Medulla oblongata (tissue), 1 donor: ENCODE data around the gene ERICH6B.
A peak's percentile ranks its signal among the peaks of the same experiment; 100 is the strongest.

Source experiments
- DNase-seq: peaks from one replicate; pipeline ENCODE4 v3.0.0-alpha.2; 2015; ENCODE audit errors: extremely low spot score

Gene ERICH6B

GRCh38 chr13:45542391-45542790 is 73.1 kb downstream of the ERICH6B start:
- DNase-seq: no peak

- no peak for DNase-seq
Observed at GRCh38 chr13:45541806-45542205, 73.7 kb downstream of the ERICH6B start.

GRCh38 chr13:45540864-45541263 is 74.7 kb downstream of the ERICH6B start:
- no peak for DNase-seq

DNA sequence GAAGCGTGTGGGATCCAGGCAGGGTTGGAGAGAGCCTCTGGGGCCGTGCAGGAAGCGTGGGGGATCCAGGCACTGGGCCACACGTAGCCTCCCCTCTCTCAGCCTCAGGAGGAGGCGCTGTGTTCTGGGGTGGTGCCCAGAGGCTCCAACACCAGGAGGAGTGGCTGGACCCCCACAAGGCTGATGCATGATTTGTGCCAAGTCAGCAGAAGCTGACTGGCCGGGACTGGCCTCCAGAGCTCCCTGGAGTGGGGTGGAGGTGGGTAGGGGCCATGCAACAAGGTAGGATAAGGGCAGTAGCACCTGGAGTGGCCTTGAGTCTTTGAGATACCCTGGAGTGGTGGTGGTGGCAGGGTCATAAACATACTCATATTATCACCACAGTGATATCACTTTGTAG is 75.3 kb downstream of the ERICH6B start:
- DNase-seq: no peak

GRCh38 chr13:45538382-45538781 is 77.2 kb downstream of the ERICH6B start:
- no peak for DNase-seq

DNA sequence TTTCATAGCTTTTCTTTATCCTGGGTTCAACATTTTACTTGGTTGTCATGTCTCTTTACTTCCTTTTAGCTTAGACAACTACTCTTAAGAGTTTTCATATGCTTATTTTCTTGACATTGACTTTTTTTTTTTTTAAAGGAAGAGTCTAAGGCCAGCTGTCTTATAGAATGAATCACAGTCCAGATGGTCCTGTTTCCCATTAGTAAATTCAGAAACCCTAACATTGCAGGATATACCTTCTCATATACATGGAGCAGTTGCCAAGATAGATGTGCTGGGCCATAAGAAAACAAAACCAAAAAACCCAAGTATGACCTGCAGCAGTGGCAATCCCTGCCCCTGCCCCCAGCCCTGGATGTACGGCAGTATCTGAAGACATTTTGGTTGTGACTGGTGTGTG is 78.0 kb downstream of the ERICH6B start:
- no peak for DNase-seq

DNA sequence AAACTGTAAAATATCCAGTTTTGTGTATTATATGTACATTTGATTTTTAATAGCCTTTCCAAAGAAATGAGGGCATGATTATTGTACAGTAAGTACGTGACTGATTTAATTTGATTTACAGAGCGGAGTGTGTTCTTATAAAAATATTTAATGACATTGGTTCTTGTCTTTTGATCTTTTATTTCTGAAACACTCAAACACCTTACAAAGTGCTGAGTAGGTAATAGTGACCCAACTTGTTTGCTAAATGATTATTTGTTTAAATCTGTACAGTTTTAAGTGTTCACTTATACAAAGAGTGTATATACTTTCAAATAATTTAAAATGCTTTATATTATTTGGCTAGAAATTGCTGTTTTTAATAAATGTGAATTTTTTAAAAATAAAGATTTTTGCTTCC is 79.3 kb downstream of the ERICH6B start:
- DNase-seq: no peak

DNA sequence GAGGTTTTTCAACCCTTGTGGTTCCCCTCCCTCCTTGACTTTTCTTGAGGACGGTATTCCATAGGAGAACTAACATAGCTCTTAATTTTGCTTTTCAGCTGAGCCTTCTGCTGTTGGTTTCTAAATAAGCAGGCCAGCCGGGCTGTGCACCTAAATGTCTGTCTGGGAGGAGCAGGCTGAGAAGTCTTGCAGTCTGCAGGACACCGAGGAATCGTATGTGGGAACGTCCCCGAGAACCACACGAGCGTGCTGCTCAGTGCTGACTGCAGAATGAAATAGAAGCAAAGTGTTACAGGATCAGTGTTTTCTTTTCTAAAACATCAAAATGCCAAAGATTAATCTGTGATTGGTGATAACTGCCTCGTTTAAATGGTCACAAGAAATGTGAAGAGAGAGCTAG is 80.9 kb downstream of the ERICH6B start:
- DNase-seq: no peak

GRCh38 chr13:45529758-45530157 is 85.8 kb downstream of the ERICH6B start:
- DNase-seq: no peak

DNA sequence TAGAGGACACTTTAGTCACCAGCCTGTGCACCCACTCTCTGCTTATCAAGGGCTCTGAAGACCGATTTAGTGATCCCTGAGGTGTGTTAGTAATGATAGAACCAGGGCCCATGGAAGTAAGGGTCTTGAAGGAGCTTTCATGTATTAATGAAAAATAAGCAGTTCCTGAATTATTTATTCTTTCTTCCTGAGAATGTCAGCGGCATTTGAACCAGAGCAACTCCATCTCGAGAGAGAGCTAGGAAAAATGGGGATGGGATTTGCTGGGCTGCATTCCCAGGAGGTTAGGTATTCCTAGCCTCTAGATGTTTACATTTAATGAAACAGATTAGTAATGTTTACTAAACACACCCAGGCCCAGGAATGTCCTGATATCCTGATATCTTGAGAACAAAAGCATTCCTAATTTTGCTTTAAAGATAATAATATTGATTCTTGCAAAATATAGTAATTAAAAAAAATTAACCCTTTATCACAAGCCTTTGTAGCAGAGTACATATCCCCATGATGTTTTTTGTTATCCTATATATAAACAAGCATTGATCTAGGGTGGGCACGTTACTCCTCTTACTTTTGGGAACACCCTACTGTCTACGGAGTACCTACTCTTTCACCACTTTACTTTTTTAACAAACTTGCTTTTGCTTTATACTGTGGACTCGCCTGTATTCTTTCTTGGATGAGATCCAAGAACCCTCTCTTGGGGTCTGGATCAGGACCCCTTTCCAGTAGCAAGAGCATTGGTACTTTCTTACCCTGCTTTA is 87.7 kb downstream of the ERICH6B start:
- DNase-seq: no peak

- DNase-seq: no peak
Observed at GRCh38 chr13:45522571-45522970, 93.0 kb downstream of the ERICH6B start.

- DNase-seq: peak; percentile 51
Observed at GRCh38 chr13:45521297-45521696, 94.2 kb downstream of the ERICH6B start.

GRCh38 chr13:45519493-45519892 is 96.0 kb downstream of the ERICH6B start:
- DNase-seq: no peak

DNA sequence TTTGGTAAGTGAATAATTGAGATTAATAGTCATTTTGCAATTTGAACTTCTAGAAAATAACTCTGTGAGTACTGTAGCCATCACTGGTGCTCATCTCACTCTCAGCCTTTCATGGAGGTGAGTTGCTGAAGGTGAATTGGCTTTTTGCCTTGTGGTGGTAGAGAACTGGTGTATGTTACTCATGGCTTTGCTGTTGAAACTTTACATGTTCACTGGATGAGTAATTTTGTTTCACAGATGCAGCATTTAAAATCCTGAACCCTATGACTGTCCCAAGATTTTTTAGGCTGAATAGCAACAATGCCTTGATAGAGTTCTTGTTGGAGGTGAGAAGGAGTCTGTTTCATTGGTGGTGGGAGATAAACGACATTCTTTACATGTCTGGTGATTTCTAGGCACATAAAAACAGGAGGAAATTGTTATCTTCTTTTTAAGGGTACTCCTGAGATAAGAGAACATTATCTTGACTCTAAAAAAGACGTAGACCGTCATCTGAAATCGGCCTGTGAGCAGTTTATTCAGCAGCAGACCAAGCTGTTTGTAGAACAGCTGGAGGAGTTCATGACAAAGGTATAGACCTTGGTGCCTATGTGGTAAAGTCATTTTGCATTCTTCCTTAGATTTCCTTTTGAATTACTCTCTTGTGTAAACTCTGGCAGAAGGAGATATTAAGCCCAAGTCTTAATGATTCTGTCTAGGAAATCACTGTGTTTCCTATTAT is 96.9 kb downstream of the ERICH6B start:
- DNase-seq: no peak

- no peak for DNase-seq
Observed at GRCh38 chr13:45516757-45517156, 98.8 kb downstream of the ERICH6B start.

GRCh38 chr13:45512098-45512496 is 103.4 kb downstream of the ERICH6B start:
- DNase-seq: no peak

DNA sequence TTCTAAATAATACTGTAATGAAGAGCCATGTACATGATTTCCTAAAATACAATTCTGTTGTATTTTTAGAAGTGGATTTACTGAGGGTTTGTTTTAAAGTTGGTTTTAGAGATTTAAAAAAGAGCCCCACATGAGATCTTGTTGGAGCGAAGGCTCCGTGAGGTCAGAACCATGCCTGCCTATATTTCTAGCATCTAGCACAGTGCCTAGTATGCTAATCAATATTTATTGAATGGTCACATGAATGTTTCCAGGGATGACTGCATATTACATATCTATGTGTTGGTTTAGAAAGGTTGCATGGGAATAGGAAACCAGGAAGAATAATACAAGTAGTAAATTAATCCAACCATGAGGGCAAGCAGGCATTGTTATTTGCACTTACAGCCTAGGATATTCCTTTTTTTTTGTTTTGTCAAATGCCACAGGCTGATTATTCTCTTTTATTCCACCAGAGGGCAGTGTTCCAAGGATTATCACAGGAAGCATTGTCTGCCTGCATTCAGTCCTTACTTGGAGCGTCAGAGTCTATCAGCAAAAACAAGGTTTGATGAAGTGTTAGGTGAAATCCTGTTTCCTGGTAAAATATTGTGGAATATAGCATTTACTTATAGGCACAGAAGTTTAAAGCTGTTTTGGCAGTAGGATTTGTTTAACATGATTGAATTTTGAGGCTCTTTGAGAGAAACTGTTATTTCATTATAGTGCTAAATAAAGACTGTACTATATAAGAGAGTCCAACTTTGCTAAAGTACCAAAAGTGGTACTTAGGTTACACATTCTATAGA is 104.0 kb downstream of the ERICH6B start:
- peak; percentile 88 for DNase-seq

DNA sequence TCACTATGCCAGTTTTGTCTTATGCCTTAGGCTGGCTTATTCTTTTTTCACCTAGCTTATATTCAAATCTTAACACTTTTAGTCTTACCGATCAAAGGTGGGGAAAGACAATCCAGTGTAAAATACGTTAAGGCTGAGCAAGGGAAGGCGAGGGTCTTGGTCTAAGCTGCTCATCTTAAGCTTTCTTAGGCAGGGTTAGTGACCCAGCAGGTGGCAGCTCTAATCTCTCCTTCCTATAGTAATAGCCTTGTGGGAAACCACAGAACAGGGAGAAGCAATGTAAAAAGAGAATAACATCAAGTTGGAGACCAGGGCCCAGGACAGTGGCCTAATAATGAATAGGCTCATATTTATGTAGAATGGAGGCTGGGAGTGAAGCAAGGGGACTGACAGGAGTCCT is 104.9 kb downstream of the ERICH6B start:
- no peak for DNase-seq

DNA sequence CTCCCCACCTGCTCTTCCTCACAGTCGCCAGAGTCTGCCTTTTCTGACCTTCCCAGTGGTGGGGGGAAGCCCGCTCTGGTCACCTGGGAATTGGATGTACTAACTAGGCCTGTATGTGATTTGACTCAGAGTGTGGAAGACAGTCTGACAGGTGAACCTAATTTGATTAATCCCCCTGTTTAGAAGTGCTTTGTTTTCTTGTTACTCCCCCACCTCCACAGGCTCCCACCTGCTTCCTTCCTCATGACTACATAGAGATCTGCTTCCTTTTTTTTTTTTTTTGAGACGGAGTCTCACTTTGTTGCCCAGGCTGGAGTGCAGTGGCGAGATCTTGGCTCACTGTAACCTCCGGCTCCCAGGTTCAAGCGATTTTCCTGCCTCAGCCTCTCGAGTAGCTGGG is 106.8 kb downstream of the ERICH6B start:
- no peak for DNase-seq

- DNase-seq: no peak
Observed at GRCh38 chr13:45506811-45507210, 108.7 kb downstream of the ERICH6B start.

- DNase-seq: no peak
Observed at GRCh38 chr13:45503658-45504057, 111.9 kb downstream of the ERICH6B start.

DNA sequence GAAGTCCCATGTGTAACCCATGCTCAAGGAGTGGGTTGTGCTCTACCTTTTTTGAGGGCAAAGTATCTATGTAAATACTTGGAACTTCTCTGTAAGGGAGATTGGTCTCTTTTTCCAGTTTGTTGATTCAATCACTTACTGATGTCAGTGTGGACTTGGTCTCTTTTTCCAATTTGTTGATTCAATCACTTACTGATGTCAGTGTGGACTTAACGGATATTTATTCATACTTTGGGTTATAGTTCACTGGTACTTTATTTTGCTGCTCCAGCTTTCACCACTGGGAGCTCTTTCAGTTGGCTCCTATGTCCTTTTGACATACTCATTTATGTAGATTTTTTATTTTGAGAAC is 114.4 kb downstream of the ERICH6B start:
- DNase-seq: no peak
